CD14-positive monocyte (primary cell): ENCODE data around the gene CCR1. TPM values are rescaled to one million over a fixed set of nuclear protein-coding genes. Genes with fewer than 3 reads are reported as not detected.

Source experiments
- DNase-seq, 3 donors: peaks; one replicate each; pipeline ENCODE4 v3.0.0-alpha.2; 2011 to 2022
- H2AFZ ChIP-seq: 2 replicates; pipeline ENCODE4 v1.6.0; 2012; ENCODE audit warnings: mild to moderate bottlenecking, low read depth, low read length, inconsistent platforms; ENCODE audit not compliant: insufficient read depth, poor library complexity, severe bottlenecking
- H3K27ac ChIP-seq, 2 donors: 1 replicate in 1 of 2; 2 replicates in 1 of 2; pipeline ENCODE4 v1.5.1; 2012 to 2013; ENCODE audit warnings: low read length in 2 of 2, control low read depth in 1 of 2, inconsistent platforms in 1 of 2, low read depth in 1 of 2, mild to moderate bottlenecking in 1 of 2
- H3K27me3 ChIP-seq, 2 donors: one replicate each; pipeline versions ENCODE4 v1.6.0 to v1.6.1; 2011 to 2013; ENCODE audit warnings: low read length in 2 of 2; ENCODE audit not compliant: control insufficient read depth in 2 of 2, insufficient read depth in 2 of 2
- H3K36me3 ChIP-seq, 2 donors: replicated peaks in 1 of 2; 1 replicate in 1 of 2; 2 replicates in 1 of 2; pipeline versions ENCODE4 v1.5.1 to v1.6.1; 2012 to 2013; ENCODE audit warnings: low read length in 2 of 2, control low read depth in 1 of 2, inconsistent platforms in 1 of 2, mild to moderate bottlenecking in 1 of 2; ENCODE audit not compliant: insufficient read depth in 2 of 2, control insufficient read depth in 1 of 2
- H3K4me1 ChIP-seq, 2 donors: 1 replicate in 1 of 2; 2 replicates in 1 of 2; pipeline versions ENCODE4 v1.5.1 to v1.6.1; 2012 to 2013; ENCODE audit warnings: low read length in 2 of 2, control low read depth in 1 of 2, inconsistent platforms in 1 of 2, mild to moderate bottlenecking in 1 of 2, moderate library complexity in 1 of 2; ENCODE audit not compliant: insufficient read depth in 2 of 2, control insufficient read depth in 1 of 2
- H3K4me2 ChIP-seq: replicated peaks from 2 replicates; pipeline ENCODE3; 2012; ENCODE audit warnings: low read length, moderate library complexity, mild to moderate bottlenecking; ENCODE audit not compliant: poor library complexity, severe bottlenecking; ENCODE audit errors: extremely low read depth
- H3K4me3 ChIP-seq, 3 experiments: fragments of 200-600 bp in 1 of 3; sonication (generic) in 1 of 3; replicated peaks in 1 of 3; 1 replicate in 2 of 3; 2 replicates in 1 of 3; pipeline ENCODE4 v1.5.1; 2011 to 2013; ENCODE audit warnings: low read length in 3 of 3, mild to moderate bottlenecking in 3 of 3, control low read depth in 2 of 3, low read depth in 2 of 3, inconsistent platforms in 1 of 3, moderate library complexity in 1 of 3
- H3K79me2 ChIP-seq: 2 replicates; pipeline ENCODE4 v1.6.0; 2012; ENCODE audit warnings: mild to moderate bottlenecking, control low read depth, inconsistent platforms, low read length, moderate library complexity; ENCODE audit not compliant: insufficient read depth
- H3K9ac ChIP-seq: 2 replicates; pipeline ENCODE4 v1.6.0; 2017; ENCODE audit warnings: low read length, mild to moderate bottlenecking; ENCODE audit not compliant: insufficient read depth, poor library complexity, severe bottlenecking
- H3K9me3 ChIP-seq, 2 donors: replicated peaks in 1 of 2; 1 replicate in 1 of 2; 2 replicates in 1 of 2; pipeline versions ENCODE4 v1.5.1 to v1.6.1; 2012 to 2013; ENCODE audit warnings: low read length in 2 of 2, control low read depth in 1 of 2; ENCODE audit not compliant: control insufficient read depth in 1 of 2, insufficient read depth in 1 of 2
- H4K20me1 ChIP-seq: 2 replicates; pipeline ENCODE4 v1.6.0; 2012; ENCODE audit warnings: mild to moderate bottlenecking, low read length, control low read depth, moderate library complexity; ENCODE audit not compliant: insufficient read depth
- H3K27ac Mint-ChIP-seq, 7 donors: one replicate each; pipeline ENCODE4 v1.8.0; 2020; ENCODE audit warnings: mild to moderate bottlenecking in 7 of 7, mixed read lengths in 7 of 7, moderate library complexity in 6 of 7, inconsistent platforms in 2 of 7
- H3K27me3 Mint-ChIP-seq, 3 donors: one replicate each; pipeline ENCODE4 v1.8.0; 2021 to 2022; ENCODE audit warnings: low read depth in 3 of 3, mild to moderate bottlenecking in 3 of 3, mixed read lengths in 3 of 3, moderate library complexity in 3 of 3, inconsistent platforms in 1 of 3
- H3K36me3 Mint-ChIP-seq, 2 donors: one replicate each; pipeline ENCODE4 v1.8.0; 2020; ENCODE audit warnings: mixed read lengths in 2 of 2, inconsistent platforms in 1 of 2, mild to moderate bottlenecking in 1 of 2
- H3K4me1 Mint-ChIP-seq: one replicate; pipeline ENCODE4 v1.8.0; 2020; ENCODE audit warnings: mild to moderate bottlenecking, mixed read lengths
- H3K4me3 Mint-ChIP-seq, 2 donors: one replicate each; pipeline ENCODE4 v1.8.0; 2020; ENCODE audit warnings: mild to moderate bottlenecking in 2 of 2, mixed read lengths in 2 of 2, moderate library complexity in 1 of 2
- H3K9me3 Mint-ChIP-seq, 7 donors: one replicate each; pipeline ENCODE4 v1.8.0; 2020 to 2022; ENCODE audit warnings: mixed read lengths in 7 of 7, mild to moderate bottlenecking in 6 of 7, moderate library complexity in 6 of 7, inconsistent platforms in 2 of 7
- CTCF ChIP-seq: fragments of 200-600 bp; IDR thresholded peaks from one replicate; pipeline ENCODE4 v1.8.0; 2022; ENCODE audit warnings: antibody characterized with exemption, mild to moderate bottlenecking
- WGBS: methylation state at CpG from one replicate; pipeline ENCODE4 v1.1.5; 2013; ENCODE audit warnings: missing lambda C conversion rate; ENCODE audit not compliant: insufficient coverage; 5-methylcytosine and 5-hydroxymethylcytosine counted together
- intact Hi-C, 2 donors: fragments of 100-400 bp; cut with micrococcal nuclease; formaldehyde crosslinking; loops; one replicate each; pipeline versions ENCODE4 v1.15.0 to v1.15.1; 2023
- polyA plus RNA-seq, 3 donors: library from polyadenylated mRNA; depleted of rRNA in 1 of 3; unstranded in 2 of 3; stranded (reverse) in 1 of 3; fragments of 300-500 nt in 2 of 3; fragments of >200 nt in 1 of 3; fragmentation: Illumina TruSeq in 2 of 3; gene quantifications; 1 replicate in 2 of 3; 2 replicates in 1 of 3; pipeline ENCODE4 v1.2.3, GENCODE V29; 2012 to 2021

Gene CCR1
- polyA plus RNA-seq, 3 donors, result 56.7 to 304 (median 233) TPM

- TF ChIP-seq CTCF, result no peak
- peak overlapping the region; percentile 59 to 79 for H3K4me3 Mint-ChIP-seq
- peak overlapping the region; percentile 91 to 98 (median 97) for H3K27ac Mint-ChIP-seq
Observed at GRCh38 chr3:46221938-46222337, 13.8 kb upstream of the CCR1 start.

GRCh38 chr3:46221391-46221790 lies 13.3 kb upstream of the CCR1 start:
- TF ChIP-seq CTCF, result no peak
- Histone ChIP-seq H3K79me2 (no peaks in the 10 kb centered on the region), H3K27me3 (no peaks in the 10 kb centered on the region), H3K36me3 (no peaks in the 10 kb centered on the region), H3K4me3 (peak overlapping the region in 1 of 3 experiments; percentile 28), H4K20me1 (no peaks in the 10 kb centered on the region), H3K9ac (peak overlapping the region; percentile 67), H3K4me2 (peak overlapping the region; percentile 35), H3K9me3 (no peaks in the 10 kb centered on the region), H2AFZ (no peak overlapping the region), H3K27ac (peak overlapping the region; percentile 92 to 95), H3K4me1 (peaks cover 39 to 41% of the 10 kb centered on the region in 2 donors)
- peaks cover 41% of the 10 kb centered on the region for H3K4me1 Mint-ChIP-seq
- H3K27ac Mint-ChIP-seq, result peak overlapping the region; percentile 91 to 98 (median 97)
- peak in 2 of 3 donors; percentile 43 to 62 for DNase-seq
- peaks cover under 1 to 3% (median 2%) of the 10 kb centered on the region in 7 donors for H3K9me3 Mint-ChIP-seq
- peak overlapping the region; percentile 59 to 79 for H3K4me3 Mint-ChIP-seq
- WGBS, result 0% methylated on average over 1 of the region's 4 CpGs
- intact Hi-C loops, result loop anchor here in 1 of 2 donors (5.0 to 10.0 kb wide), 3 partner anchors 93 to 287 kb away; no protein-coding TSS in a partner anchor
- no peaks in the 10 kb centered on the region for H3K36me3 Mint-ChIP-seq
- peaks cover 0 to 3% (median 0%) of the 10 kb centered on the region in 3 donors for H3K27me3 Mint-ChIP-seq

More at GRCh38 chr3:46221938-46222337, 13.8 kb upstream of the CCR1 start:
- Mint-ChIP-seq H3K9me3 (peaks cover 2 to 8% (median 4%) of the 10 kb centered on the region in 7 donors), H3K27me3 (peaks cover 0 to 3% (median 0%) of the 10 kb centered on the region in 3 donors), H3K36me3 (no peaks in the 10 kb centered on the region), H3K4me1 (peaks cover 39% of the 10 kb centered on the region)
- whole genome bisulfite sequencing, result 20% methylated on average over 1 of the region's 1 CpG
- H3K9me3 ChIP-seq, result no peaks in the 10 kb centered on the region
- no peak overlapping the region for H2AFZ ChIP-seq
- DNase-seq, result peak in 2 of 3 donors; percentile 67 to 69
- no peaks in the 10 kb centered on the region for H3K27me3 ChIP-seq
- no peaks in the 10 kb centered on the region for H4K20me1 ChIP-seq
- intact Hi-C loops, result loop anchor here in 1 of 2 donors (2.0 to 10.0 kb wide), 4 partner anchors 13 to 287 kb away; partner anchors contain the start of gene CCR1
- peak overlapping the region in 1 of 3 experiments; percentile 28 for H3K4me3 ChIP-seq
- peak overlapping the region; percentile 59 for H3K4me2 ChIP-seq
- H3K27ac ChIP-seq, result peak overlapping the region; percentile 92 to 95
- H3K4me1 ChIP-seq, result peaks cover 39 to 41% of the 10 kb centered on the region in 2 donors
- peak overlapping the region; percentile 67 for H3K9ac ChIP-seq
- H3K36me3 ChIP-seq, result no peaks in the 10 kb centered on the region
- H3K79me2 ChIP-seq, result no peaks in the 10 kb centered on the region
